ENCODE measurements around the gene ABLIM3. TPM values are rescaled to one million over a fixed set of nuclear protein-coding genes. Genes with fewer than 3 reads are reported as not detected.

Gene ABLIM3
- total RNA-seq, 1 donor from 2014 or later: 3.9 TPM

DNA sequence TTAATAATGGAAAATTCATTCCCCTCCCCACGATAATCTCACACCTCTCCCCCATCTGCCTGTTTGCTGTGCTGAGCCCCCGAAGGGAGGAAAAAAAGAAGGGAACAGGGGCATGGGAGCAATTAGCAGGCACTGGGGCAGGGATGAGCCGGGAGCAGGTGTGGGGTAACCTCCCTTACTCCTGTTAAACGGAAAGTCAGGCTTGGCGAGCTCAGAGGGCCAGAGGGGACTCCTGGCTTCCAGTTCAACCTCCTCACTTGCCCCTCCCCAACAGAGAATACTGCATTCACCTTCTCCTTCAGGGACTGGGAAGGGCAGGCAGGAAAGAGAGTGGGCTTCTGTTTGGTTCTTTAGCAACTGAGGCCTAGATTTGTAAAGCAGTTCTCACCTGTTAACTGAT lies 131.9 kb downstream of the ABLIM3 start:
- no peak overlapping the region for H3K9ac ChIP-seq (ENCODE audit: low read length)
- Mint-ChIP-seq H3K4me1 (ENCODE audit: low read depth, unreplicated experiment) (no peaks in the 10 kb centered on the region), H3K9me3 (ENCODE audit: unreplicated experiment) (no peaks in the 10 kb centered on the region), H3K4me3 (ENCODE audit: unreplicated experiment) (peak overlapping the region; percentile 97), H3K27me3 (ENCODE audit: low read depth, unreplicated experiment) (peaks cover 4% of the 10 kb centered on the region), H3K36me3 (ENCODE audit: low read depth, unreplicated experiment) (peaks cover 5% of the 10 kb centered on the region), H3K27ac (ENCODE audit: unreplicated experiment) (no peak overlapping the region)
- TF ChIP-seq EZH2 (IDR thresholded peaks at IDR 0.05; ENCODE audit: insufficient read depth, low read length): no peak
- TF ChIP-seq, protein P1, sequence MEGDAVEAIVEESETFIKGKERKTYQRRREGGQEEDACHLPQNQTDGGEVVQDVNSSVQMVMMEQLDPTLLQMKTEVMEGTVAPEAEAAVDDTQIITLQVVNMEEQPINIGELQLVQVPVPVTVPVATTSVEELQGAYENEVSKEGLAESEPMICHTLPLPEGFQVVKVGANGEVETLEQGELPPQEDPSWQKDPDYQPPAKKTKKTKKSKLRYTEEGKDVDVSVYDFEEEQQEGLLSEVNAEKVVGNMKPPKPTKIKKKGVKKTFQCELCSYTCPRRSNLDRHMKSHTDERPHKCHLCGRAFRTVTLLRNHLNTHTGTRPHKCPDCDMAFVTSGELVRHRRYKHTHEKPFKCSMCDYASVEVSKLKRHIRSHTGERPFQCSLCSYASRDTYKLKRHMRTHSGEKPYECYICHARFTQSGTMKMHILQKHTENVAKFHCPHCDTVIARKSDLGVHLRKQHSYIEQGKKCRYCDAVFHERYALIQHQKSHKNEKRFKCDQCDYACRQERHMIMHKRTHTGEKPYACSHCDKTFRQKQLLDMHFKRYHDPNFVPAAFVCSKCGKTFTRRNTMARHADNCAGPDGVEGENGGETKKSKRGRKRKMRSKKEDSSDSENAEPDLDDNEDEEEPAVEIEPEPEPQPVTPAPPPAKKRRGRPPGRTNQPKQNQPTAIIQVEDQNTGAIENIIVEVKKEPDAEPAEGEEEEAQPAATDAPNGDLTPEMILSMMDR (IDR thresholded peaks at IDR 0.05; ENCODE audit: insufficient read depth, low read depth, low read length): no peak
- no peak overlapping the region for H3K4me3 ChIP-seq (ENCODE audit: insufficient read depth, low read depth, low read length)
- no peak for DNase-seq (ENCODE audit: low read depth)
- no peaks in the 10 kb centered on the region for H3K79me2 ChIP-seq (ENCODE audit: insufficient read depth, low read length)
- H3K9me3 ChIP-seq (ENCODE audit: insufficient read depth, low read depth, low read length): peaks cover 4% of the 10 kb centered on the region
- H4K20me1 ChIP-seq (ENCODE audit: insufficient read depth, low read length): no peaks in the 10 kb centered on the region
- peaks cover 4% of the 10 kb centered on the region for H3K4me1 ChIP-seq (ENCODE audit: insufficient read depth, low read length)
- H2AFZ ChIP-seq (ENCODE audit: low read depth, low read length): no peak overlapping the region
- H3K27ac ChIP-seq (ENCODE audit: low read depth, low read length): no peak overlapping the region
- no peaks in the 10 kb centered on the region for H3K36me3 ChIP-seq (ENCODE audit: insufficient read depth, low read length)
- FAIRE-seq: no peak
- H3K27me3 ChIP-seq (ENCODE audit: insufficient read depth, low read length): peaks cover 3% of the 10 kb centered on the region
- H3K4me2 ChIP-seq (ENCODE audit: low read length): peak overlapping the region; percentile 98

DNA sequence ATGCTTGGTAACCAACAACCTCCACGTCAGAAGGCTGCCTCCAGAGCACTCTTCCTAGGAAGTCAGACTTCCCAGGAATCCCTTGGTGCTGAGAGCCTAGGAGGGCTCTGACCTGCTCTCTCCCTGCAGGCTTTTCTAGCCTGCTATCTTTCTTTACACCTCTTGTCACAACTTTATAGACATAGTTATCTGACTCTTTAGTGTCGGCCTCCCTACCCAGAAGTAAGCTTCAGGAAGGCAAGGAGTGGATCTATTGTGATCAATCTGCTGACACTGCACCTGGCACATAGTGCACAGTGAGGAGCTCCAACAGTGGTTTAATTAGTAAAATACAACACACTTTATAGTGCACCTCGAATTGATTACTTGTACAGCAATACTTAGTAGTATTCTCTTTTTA lies 132.7 kb downstream of the ABLIM3 start:
- Histone ChIP-seq H3K27ac (ENCODE audit: low read depth, low read length) (no peak overlapping the region), H3K4me2 (ENCODE audit: low read length) (no peak overlapping the region), H3K79me2 (ENCODE audit: insufficient read depth, low read length) (no peaks in the 10 kb centered on the region), H3K4me3 (ENCODE audit: insufficient read depth, low read depth, low read length) (no peak overlapping the region), H2AFZ (ENCODE audit: low read depth, low read length) (no peak overlapping the region), H3K27me3 (ENCODE audit: insufficient read depth, low read length) (peaks cover 3% of the 10 kb centered on the region), H4K20me1 (ENCODE audit: insufficient read depth, low read length) (no peaks in the 10 kb centered on the region), H3K36me3 (ENCODE audit: insufficient read depth, low read length) (no peaks in the 10 kb centered on the region), H3K9ac (ENCODE audit: low read length) (no peak overlapping the region), H3K4me1 (ENCODE audit: insufficient read depth, low read length) (peaks cover 4% of the 10 kb centered on the region), H3K9me3 (ENCODE audit: insufficient read depth, low read depth, low read length) (no peaks in the 10 kb centered on the region)
- no peak for TF ChIP-seq EZH2 (IDR thresholded peaks at IDR 0.05; ENCODE audit: insufficient read depth, low read length)
- TF ChIP-seq, protein P1 (IDR thresholded peaks at IDR 0.05; ENCODE audit: insufficient read depth, low read depth, low read length): no peak
- no peaks in the 10 kb centered on the region for H3K4me1 Mint-ChIP-seq (ENCODE audit: low read depth, unreplicated experiment)
- peak overlapping the region; percentile 57 for H3K4me3 Mint-ChIP-seq (ENCODE audit: unreplicated experiment)
- FAIRE-seq (no peak), DNase-seq (ENCODE audit: low read depth) (no peak)
- H3K9me3 Mint-ChIP-seq (ENCODE audit: unreplicated experiment): no peaks in the 10 kb centered on the region
- H3K27me3 Mint-ChIP-seq (ENCODE audit: low read depth, unreplicated experiment): peaks cover 9% of the 10 kb centered on the region
- peaks cover 5% of the 10 kb centered on the region for H3K36me3 Mint-ChIP-seq (ENCODE audit: low read depth, unreplicated experiment)
- no peak overlapping the region for H3K27ac Mint-ChIP-seq (ENCODE audit: unreplicated experiment)

DNA sequence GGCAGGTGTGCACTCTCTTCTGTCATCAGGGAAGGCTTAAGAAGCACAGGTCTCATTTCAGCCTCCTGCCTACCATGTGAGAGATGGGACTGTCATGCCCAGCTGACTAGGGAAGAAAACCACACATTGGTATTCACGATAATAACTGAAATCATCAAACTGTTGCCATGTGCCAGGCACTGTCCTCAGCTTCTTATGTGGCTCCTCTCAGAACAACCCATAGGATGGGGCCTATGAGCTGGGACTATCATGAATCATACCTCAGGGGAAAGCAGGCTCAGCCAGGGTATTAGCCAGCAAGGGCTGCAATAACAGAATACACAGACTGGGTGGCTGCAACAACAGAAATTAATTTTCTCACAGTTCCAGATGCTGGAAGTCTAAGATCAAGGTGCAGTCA lies 133.6 kb downstream of the ABLIM3 start:
- H3K27ac ChIP-seq (ENCODE audit: low read depth, low read length): no peak overlapping the region
- H3K9me3 Mint-ChIP-seq (ENCODE audit: unreplicated experiment): no peaks in the 10 kb centered on the region
- H3K4me1 Mint-ChIP-seq (ENCODE audit: low read depth, unreplicated experiment): peaks cover 2% of the 10 kb centered on the region
- no peak overlapping the region for H2AFZ ChIP-seq (ENCODE audit: low read depth, low read length)
- no peaks in the 10 kb centered on the region for H3K79me2 ChIP-seq (ENCODE audit: insufficient read depth, low read length)
- peaks cover 9% of the 10 kb centered on the region for H3K27me3 Mint-ChIP-seq (ENCODE audit: low read depth, unreplicated experiment)
- TF ChIP-seq, protein P1 (IDR thresholded peaks at IDR 0.05; ENCODE audit: insufficient read depth, low read depth, low read length): no peak
- no peak for TF ChIP-seq EZH2 (IDR thresholded peaks at IDR 0.05; ENCODE audit: insufficient read depth, low read length)
- no peaks in the 10 kb centered on the region for H4K20me1 ChIP-seq (ENCODE audit: insufficient read depth, low read length)
- peaks cover 5% of the 10 kb centered on the region for H3K36me3 Mint-ChIP-seq (ENCODE audit: low read depth, unreplicated experiment)
- peaks cover 4% of the 10 kb centered on the region for H3K4me1 ChIP-seq (ENCODE audit: insufficient read depth, low read length)
- peaks cover 3% of the 10 kb centered on the region for H3K27me3 ChIP-seq (ENCODE audit: insufficient read depth, low read length)
- no peak overlapping the region for H3K4me2 ChIP-seq (ENCODE audit: low read length)
- no peak overlapping the region for H3K9ac ChIP-seq (ENCODE audit: low read length)
- no peaks in the 10 kb centered on the region for H3K9me3 ChIP-seq (ENCODE audit: insufficient read depth, low read depth, low read length)
- DNase-seq (ENCODE audit: low read depth): no peak
- H3K4me3 ChIP-seq (ENCODE audit: insufficient read depth, low read depth, low read length): no peak overlapping the region
- no peak overlapping the region for H3K27ac Mint-ChIP-seq (ENCODE audit: unreplicated experiment)
- no peaks in the 10 kb centered on the region for H3K36me3 ChIP-seq (ENCODE audit: insufficient read depth, low read length)
- H3K4me3 Mint-ChIP-seq (ENCODE audit: unreplicated experiment): no peak overlapping the region
- FAIRE-seq: no peak
